Parathyroid adenoma (tissue), 2 donors: ENCODE measurements around the gene PPT2.

Experiments
- H2AFZ ChIP-seq: fragments of 300-600 bp; sonication (generic); one replicate; pipeline ENCODE4 v1.7.0; 2017; ENCODE audit warnings: antibody characterized with exemption, mild to moderate bottlenecking
- H3K27ac ChIP-seq: fragments of 300-600 bp; sonication (generic); one replicate; pipeline ENCODE4 v1.7.0; 2017
- H3K27me3 ChIP-seq: fragments of 300-600 bp; sonication (generic); one replicate; pipeline ENCODE4 v1.7.0; 2017; ENCODE audit warnings: low read length; ENCODE audit not compliant: control insufficient read depth, insufficient read depth
- H3K36me3 ChIP-seq: fragments of 300-600 bp; sonication (generic); one replicate; pipeline ENCODE4 v1.7.0; 2017; ENCODE audit warnings: low read length; ENCODE audit not compliant: control insufficient read depth, insufficient read depth
- H3K4me1 ChIP-seq: fragments of 300-600 bp; sonication (generic); one replicate; pipeline ENCODE4 v1.7.0; 2017; ENCODE audit warnings: control low read depth
- H3K4me2 ChIP-seq: fragments of 300-600 bp; sonication (generic); one replicate; pipeline ENCODE4 v1.7.0; 2017; ENCODE audit warnings: low read length
- H3K4me3 ChIP-seq: fragments of 300-600 bp; sonication (generic); one replicate; pipeline ENCODE4 v1.7.0; 2017; ENCODE audit warnings: low read depth, low read length
- H3K79me2 ChIP-seq: fragments of 300-600 bp; sonication (generic); one replicate; pipeline ENCODE4 v1.7.0; 2017; ENCODE audit warnings: control low read depth
- H3K9ac ChIP-seq: fragments of 300-600 bp; sonication (generic); one replicate; pipeline ENCODE4 v1.7.0; 2017; ENCODE audit warnings: mild to moderate bottlenecking
- H3K9me3 ChIP-seq: fragments of 300-600 bp; sonication (generic); one replicate; pipeline ENCODE4 v1.7.0; 2017; ENCODE audit warnings: low read length; ENCODE audit not compliant: control insufficient read depth
- CTCF ChIP-seq: fragments of 300-600 bp; sonication (generic); IDR thresholded peaks from one replicate; pipeline ENCODE4 v1.7.0; 2017; ENCODE audit warnings: antibody characterized with exemption, mild to moderate bottlenecking
- donor health status: primary hyperparathyroidism.

PPT2 gene

GRCh38 chr6:32176476-32177182 is 22.7 kb downstream of the PPT2 start:
- Histone ChIP-seq H3K4me3 (peak overlapping the region; percentile 89), H3K4me1 (peaks cover 9% of the 10 kb centered on the region), H3K4me2 (peak overlapping the region; percentile 91), H3K79me2 (peaks cover 9% of the 10 kb centered on the region), H3K9me3 (no peaks in the 10 kb centered on the region), H3K9ac (no peak overlapping the region), H2AFZ (peak overlapping the region; percentile 89), H3K27ac (peak overlapping the region; percentile 98), H3K36me3 (no peaks in the 10 kb centered on the region), H3K27me3 (no peaks in the 10 kb centered on the region)
- TF ChIP-seq CTCF, result no peak

- TF ChIP-seq CTCF, result no peak
- H3K27me3 ChIP-seq, result no peaks in the 10 kb centered on the region
- peak overlapping the region; percentile 91 for H3K4me2 ChIP-seq
- peak overlapping the region; percentile 25 for H3K9ac ChIP-seq
- H3K4me1 ChIP-seq, result peaks cover 9% of the 10 kb centered on the region
- H3K27ac ChIP-seq, result peak overlapping the region; percentile 98
- peaks cover 9% of the 10 kb centered on the region for H3K79me2 ChIP-seq
- peak overlapping the region; percentile 89 for H2AFZ ChIP-seq
- H3K4me3 ChIP-seq, result peak overlapping the region; percentile 89
- no peaks in the 10 kb centered on the region for H3K9me3 ChIP-seq
- H3K36me3 ChIP-seq, result no peaks in the 10 kb centered on the region
Observed at GRCh38 chr6:32177183-32177787, 23.3 kb downstream of the PPT2 start.

- Histone ChIP-seq H3K4me2 (peak within 1 kb of the TSS; percentile 91), H3K9ac (peak within 1 kb of the TSS; percentile 47), H3K9me3 (no peaks in the 10 kb centered on the region), H3K27ac (peak within 1 kb of the TSS; percentile 98), H3K79me2 (peaks cover 9% of the 10 kb centered on the region), H2AFZ (peak within 1 kb of the TSS; percentile 89), H3K4me3 (peak within 1 kb of the TSS; percentile 89), H3K36me3 (no peaks in the 10 kb centered on the region), H3K4me1 (peaks cover 9% of the 10 kb centered on the region), H3K27me3 (no peaks in the 10 kb centered on the region)
- TF ChIP-seq CTCF, result no peak
Observed at GRCh38 chr6:32177788-32178546, 24.0 kb downstream of the PPT2 start, which contains the start of gene RNF5. Gene RNF5 (plus strand): TSS chr6:32178405. CDS start chr6:32178512, 107 bp downstream.

- TF ChIP-seq CTCF, result no peak
- peaks cover 9% of the 10 kb centered on the region for H3K4me1 ChIP-seq
- peak overlapping the region; percentile 47 for H3K9ac ChIP-seq
- H3K27ac ChIP-seq, result peak overlapping the region; percentile 98
- peak overlapping the region; percentile 89 for H2AFZ ChIP-seq
- peak overlapping the region; percentile 89 for H3K4me3 ChIP-seq
- no peaks in the 10 kb centered on the region for H3K9me3 ChIP-seq
- no peaks in the 10 kb centered on the region for H3K36me3 ChIP-seq
- no peaks in the 10 kb centered on the region for H3K27me3 ChIP-seq
- H3K79me2 ChIP-seq, result peaks cover 9% of the 10 kb centered on the region
- H3K4me2 ChIP-seq, result peak overlapping the region; percentile 91
Observed at GRCh38 chr6:32178547-32179440, 24.9 kb downstream of the PPT2 start.
